ENCODE measurements around the gene KPNA3.

GRCh38 chr13:49791711-49792549 is 552 bp downstream of the KPNA3 start:
- TF ChIP-seq CTCF (conservative IDR thresholded peaks at IDR 0.05; ENCODE audit: low read depth, low read length) (no peak), EZH2 (IDR thresholded peaks at IDR 0.05; ENCODE audit: borderline replicate concordance, low read depth, low read length, poor library complexity, severe bottlenecking) (no peak)
